Measurements from ENCODE around the gene TCF15.

TCF15 gene

DNA sequence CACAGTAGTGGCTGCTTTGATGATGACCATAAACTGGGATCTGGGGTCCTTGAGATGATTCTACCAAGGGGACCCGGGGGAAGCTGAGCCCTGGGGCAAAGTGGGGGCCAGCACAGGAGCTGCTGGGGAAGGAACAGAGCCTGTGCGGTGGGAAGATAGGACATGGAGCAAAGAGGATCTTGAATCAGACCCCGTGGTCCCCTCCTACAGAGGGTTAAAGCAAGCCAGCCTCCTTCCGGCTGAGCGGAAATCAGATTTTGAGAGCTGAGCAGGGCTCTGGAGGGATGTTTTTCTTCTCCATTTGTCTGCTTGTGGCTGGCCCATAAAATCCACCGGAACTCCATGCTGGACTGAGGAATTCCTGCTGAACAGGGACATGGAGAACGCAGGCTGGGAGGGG lies 10.1 kb upstream of the TCF15 start:
- DNase-seq (ENCODE audit: insufficient read length, low spot score): no peak
- no peak for FAIRE-seq
- TF ChIP-seq, protein P1, sequence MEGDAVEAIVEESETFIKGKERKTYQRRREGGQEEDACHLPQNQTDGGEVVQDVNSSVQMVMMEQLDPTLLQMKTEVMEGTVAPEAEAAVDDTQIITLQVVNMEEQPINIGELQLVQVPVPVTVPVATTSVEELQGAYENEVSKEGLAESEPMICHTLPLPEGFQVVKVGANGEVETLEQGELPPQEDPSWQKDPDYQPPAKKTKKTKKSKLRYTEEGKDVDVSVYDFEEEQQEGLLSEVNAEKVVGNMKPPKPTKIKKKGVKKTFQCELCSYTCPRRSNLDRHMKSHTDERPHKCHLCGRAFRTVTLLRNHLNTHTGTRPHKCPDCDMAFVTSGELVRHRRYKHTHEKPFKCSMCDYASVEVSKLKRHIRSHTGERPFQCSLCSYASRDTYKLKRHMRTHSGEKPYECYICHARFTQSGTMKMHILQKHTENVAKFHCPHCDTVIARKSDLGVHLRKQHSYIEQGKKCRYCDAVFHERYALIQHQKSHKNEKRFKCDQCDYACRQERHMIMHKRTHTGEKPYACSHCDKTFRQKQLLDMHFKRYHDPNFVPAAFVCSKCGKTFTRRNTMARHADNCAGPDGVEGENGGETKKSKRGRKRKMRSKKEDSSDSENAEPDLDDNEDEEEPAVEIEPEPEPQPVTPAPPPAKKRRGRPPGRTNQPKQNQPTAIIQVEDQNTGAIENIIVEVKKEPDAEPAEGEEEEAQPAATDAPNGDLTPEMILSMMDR (IDR thresholded peaks at IDR 0.05; ENCODE audit: insufficient read depth, missing control alignments): no peak

DNA sequence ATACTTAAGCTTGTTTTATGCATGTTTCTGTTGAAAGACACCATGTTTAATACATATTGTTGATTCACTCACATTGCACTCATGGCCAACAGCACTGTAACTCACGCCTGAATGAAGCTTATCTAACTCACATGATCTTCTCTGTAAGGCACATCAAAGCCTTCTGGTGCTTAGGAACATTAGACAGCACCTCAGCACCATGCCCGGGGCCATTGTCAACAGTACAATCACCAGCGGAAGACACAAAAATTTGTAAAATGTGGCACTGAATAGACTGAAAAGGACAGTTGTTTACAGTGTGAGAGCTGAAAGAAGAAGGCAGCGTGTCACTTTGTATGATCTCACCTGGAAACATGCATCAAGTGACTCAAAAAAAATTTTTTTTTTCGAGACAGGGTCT lies 8.9 kb upstream of the TCF15 start:
- no peak for DNase-seq (ENCODE audit: insufficient read length, low spot score)
- TF ChIP-seq, protein P1 (IDR thresholded peaks at IDR 0.05; ENCODE audit: insufficient read depth, missing control alignments): no peak
- FAIRE-seq: no peak

DNA sequence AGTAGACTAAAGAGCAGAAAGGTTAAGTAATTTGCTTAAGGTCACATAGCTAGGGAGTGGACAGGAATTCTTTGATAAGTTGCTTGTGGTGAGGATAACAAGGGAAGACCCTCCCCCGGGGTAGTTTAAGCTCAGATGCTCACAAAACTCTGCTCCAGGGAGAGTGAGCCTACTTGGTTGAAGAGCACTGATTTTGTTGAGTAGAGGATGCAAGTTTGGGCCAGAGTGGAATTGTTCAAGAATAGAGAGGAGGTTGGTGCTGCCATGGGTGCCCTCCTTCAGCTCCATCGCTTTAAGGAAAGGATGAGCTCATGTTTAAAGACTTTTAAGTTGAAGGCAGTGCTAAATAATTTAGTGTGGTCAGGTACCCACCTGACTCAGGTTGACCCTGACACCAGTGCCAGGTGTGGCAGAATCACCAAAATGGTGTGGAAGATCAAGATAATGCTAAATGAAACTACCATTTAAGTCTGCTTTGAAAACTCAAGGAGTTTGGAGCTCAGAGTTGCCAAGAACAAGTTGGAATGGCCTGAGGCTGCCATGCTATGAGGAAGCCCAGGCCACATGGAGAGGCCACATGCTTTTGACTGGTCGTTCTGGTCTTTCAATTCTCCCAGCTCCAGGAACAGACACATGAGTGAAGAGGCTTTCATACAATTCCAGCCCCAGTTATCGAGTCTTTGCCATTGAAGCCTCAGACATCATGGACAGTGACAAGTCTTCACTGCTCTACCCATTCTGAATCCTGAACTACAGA lies 8.0 kb upstream of the TCF15 start:
- TF ChIP-seq, protein P1 (IDR thresholded peaks at IDR 0.05; ENCODE audit: insufficient read depth, missing control alignments): no peak
- FAIRE-seq (no peak), DNase-seq (ENCODE audit: insufficient read length, low spot score) (no peak)

DNA sequence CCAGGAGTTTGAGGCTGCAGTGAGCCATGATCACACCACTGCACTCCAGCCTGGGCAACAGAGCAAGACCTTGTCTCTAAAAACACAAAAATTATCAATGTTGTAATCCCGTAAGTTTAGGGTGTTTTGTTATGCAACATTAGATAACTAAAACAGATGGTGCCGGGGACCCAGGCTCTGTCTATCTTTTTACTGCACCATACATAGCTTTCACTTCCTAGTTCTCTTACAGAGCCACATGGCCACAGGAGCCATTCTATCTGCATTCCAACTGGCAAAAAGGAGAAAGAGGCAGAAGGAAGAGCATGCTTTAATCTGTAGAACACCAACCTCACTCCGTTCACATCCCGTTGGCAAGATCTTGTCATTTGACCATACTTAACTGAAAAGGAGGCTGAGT lies 5.4 kb upstream of the TCF15 start:
- FAIRE-seq (no peak), DNase-seq (ENCODE audit: insufficient read length, low spot score) (no peak)
- TF ChIP-seq, protein P1 (IDR thresholded peaks at IDR 0.05; ENCODE audit: insufficient read depth, missing control alignments): no peak

DNA sequence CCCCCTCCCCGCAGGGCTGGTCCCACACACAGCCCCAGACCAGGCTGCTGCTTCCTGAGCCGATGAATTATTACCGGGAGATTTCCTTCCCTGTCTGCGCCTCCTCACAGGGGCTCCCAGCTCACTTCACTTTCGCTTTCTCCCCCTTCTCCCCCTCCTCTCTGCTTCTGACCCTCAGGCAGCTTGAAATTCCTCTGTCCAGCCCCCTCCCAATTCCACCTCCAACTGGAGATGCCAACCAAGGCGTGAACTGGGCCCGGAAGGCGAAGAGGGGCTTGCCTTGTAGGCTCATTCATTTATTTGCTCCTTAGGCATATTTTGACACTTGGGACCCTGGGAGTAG lies 1.7 kb upstream of the TCF15 start:
- no peak for FAIRE-seq
- no peak for DNase-seq (ENCODE audit: insufficient read length, low spot score)
- TF ChIP-seq, protein P1 (IDR thresholded peaks at IDR 0.05; ENCODE audit: insufficient read depth, missing control alignments): no peak

DNA sequence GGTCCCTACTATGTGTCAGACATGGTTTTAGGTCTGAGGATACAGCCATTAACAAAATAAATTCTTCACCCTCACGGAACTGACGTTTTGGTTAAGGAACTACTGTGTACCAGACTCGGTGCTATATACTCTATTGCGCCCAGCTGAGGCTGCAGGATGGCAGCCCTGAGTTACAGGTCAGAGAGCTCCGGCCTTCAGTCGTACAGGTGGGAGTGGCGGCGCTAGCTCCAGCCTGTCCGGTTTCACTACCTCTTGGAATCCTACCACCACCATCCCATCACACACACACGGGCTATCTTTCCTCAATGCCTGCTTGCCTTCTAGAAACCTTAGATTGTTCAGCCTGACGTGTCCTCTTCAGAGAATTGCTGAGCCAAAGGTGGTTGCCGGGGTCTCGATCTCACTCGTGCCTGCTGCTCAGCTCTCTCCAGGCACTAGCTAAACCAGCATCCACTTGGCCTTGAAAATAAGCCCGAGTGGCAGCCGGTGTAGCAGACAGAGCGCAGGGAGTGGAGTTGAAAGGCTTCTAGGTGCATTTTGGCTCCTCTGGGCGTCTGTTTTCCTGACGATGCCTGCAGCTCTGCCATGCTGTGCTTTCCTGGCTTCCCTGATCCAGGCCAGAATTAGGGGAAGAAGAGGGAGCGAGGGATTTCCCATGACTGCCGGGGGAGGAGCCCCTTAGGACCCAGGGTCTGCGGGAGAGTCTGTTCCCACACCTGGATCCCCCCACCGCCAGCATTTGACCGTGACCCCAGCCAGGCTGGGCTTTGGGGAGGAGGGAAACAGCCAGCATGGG lies 1.1 kb upstream of the TCF15 start:
- no peak for FAIRE-seq

More for the DNA sequence above, 1.1 kb upstream of the TCF15 start:
- TF ChIP-seq, protein P1 (IDR thresholded peaks at IDR 0.05; ENCODE audit: insufficient read depth, missing control alignments): no peak
- no peak for DNase-seq (ENCODE audit: insufficient read length, low spot score)
